NB4 (cell line): Measurements from ENCODE around the gene PRB3.

ENCODE experiments used
- CTCF ChIP-seq: IDR thresholded peaks from one replicate; pipeline ENCODE4 v1.5.1; 2012; ENCODE audit warnings: low read depth, low read length
- MYC ChIP-seq: IDR thresholded peaks from 2 replicates; pipeline ENCODE4 v1.6.1; 2011; ENCODE audit warnings: low read depth, low read length
- POLR2A ChIP-seq: IDR thresholded peaks from 2 replicates; pipeline ENCODE4 v1.6.1; 2011; ENCODE audit warnings: mild to moderate bottlenecking; ENCODE audit not compliant: insufficient read length; ENCODE audit errors: extremely low read depth
- TF ChIP-seq, protein P1 (sequence below): IDR thresholded peaks from 2 replicates; pipeline ENCODE4 v1.6.1; 2011; ENCODE audit warnings: low read depth, low read length

GRCh38 chr12:11273449-11273848, 3.9 kb upstream of the PRB3 start:
- TF ChIP-seq CTCF (no peak), POLR2A (no peak), MYC (no peak)
- TF ChIP-seq, protein P1, sequence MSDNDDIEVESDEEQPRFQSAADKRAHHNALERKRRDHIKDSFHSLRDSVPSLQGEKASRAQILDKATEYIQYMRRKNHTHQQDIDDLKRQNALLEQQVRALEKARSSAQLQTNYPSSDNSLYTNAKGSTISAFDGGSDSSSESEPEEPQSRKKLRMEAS: no peak
